Stimulated activated naive CD8-positive, alpha-beta T cell treated with anti-CD3 and anti-CD28 coated beads, Interleukin-15, Interleukin-2, amounts not matched to agents 100 ng/mL and 50 ng/mL, for 24 hours (primary cell): ENCODE results near the gene CRYGS.
"Not testable (repeated sequence)": the region's sequence is repeated elsewhere in the genome, so short reads cannot be mapped to it uniquely, and the experiment has no call there.

ENCODE experiments used
- H3K27ac Mint-ChIP-seq: one replicate; pipeline ENCODE4 v1.8.0; 2021; ENCODE audit warnings: mild to moderate bottlenecking, mixed read lengths
- H3K27me3 Mint-ChIP-seq: one replicate; pipeline ENCODE4 v1.8.0; 2021; ENCODE audit warnings: mixed read lengths
- H3K36me3 Mint-ChIP-seq: one replicate; pipeline ENCODE4 v1.8.0; 2021; ENCODE audit warnings: low read depth, mixed read lengths
- H3K4me1 Mint-ChIP-seq: one replicate; pipeline ENCODE4 v1.8.0; 2021; ENCODE audit warnings: low read depth, mixed read lengths
- H3K4me3 Mint-ChIP-seq: one replicate; pipeline ENCODE4 v1.8.0; 2021; ENCODE audit warnings: mild to moderate bottlenecking, mixed read lengths
- H3K9me3 Mint-ChIP-seq: one replicate; pipeline ENCODE4 v1.8.0; 2021; ENCODE audit warnings: mixed read lengths

Gene CRYGS

DNA sequence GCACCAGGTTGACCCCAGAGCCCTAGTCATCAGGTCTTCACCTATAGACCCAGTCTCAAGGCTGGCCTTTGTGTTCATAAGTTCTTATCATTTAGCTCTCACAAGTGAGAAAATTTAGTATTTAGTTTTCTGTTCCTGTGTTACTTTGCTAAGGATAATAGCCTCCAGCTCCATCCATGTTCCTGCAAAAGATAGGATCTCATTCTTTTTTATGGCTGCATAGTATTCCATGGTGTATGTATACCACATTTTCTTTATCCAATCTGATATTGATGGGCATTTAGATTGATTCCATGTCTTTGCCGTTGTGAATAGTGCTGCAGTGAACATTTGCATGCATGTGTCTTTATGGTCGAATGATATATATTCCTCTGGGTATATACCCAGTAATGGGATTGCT lies 46.2 kb downstream of the CRYGS start:
- not testable (repeated sequence) for H3K27ac Mint-ChIP-seq, H3K27me3 Mint-ChIP-seq, H3K4me3 Mint-ChIP-seq, H3K36me3 Mint-ChIP-seq, H3K4me1 Mint-ChIP-seq
- peaks cover 13% of the 10 kb centered on the region for H3K9me3 Mint-ChIP-seq

GRCh38 chr3:186497608-186498007 lies 46.6 kb downstream of the CRYGS start:
- Mint-ChIP-seq H3K4me1 (peaks cover 1% of the 10 kb centered on the region), H3K9me3 (peaks cover 13% of the 10 kb centered on the region), H3K27ac (no peak overlapping the region), H3K4me3 (no peak overlapping the region), H3K27me3 (no peaks in the 10 kb centered on the region), H3K36me3 (no peaks in the 10 kb centered on the region)

GRCh38 chr3:186496635-186497034 lies 47.5 kb downstream of the CRYGS start:
- Mint-ChIP-seq H3K27ac (no peak overlapping the region), H3K36me3 (no peaks in the 10 kb centered on the region), H3K4me1 (no peaks in the 10 kb centered on the region), H3K4me3 (no peak overlapping the region), H3K9me3 (peaks cover 13% of the 10 kb centered on the region), H3K27me3 (no peaks in the 10 kb centered on the region)

GRCh38 chr3:186496016-186496415 lies 48.2 kb downstream of the CRYGS start:
- Mint-ChIP-seq H3K4me3 (no peak overlapping the region), H3K36me3 (no peaks in the 10 kb centered on the region), H3K9me3 (peaks cover 11% of the 10 kb centered on the region), H3K27ac (no peak overlapping the region), H3K27me3 (no peaks in the 10 kb centered on the region), H3K4me1 (no peaks in the 10 kb centered on the region)

DNA sequence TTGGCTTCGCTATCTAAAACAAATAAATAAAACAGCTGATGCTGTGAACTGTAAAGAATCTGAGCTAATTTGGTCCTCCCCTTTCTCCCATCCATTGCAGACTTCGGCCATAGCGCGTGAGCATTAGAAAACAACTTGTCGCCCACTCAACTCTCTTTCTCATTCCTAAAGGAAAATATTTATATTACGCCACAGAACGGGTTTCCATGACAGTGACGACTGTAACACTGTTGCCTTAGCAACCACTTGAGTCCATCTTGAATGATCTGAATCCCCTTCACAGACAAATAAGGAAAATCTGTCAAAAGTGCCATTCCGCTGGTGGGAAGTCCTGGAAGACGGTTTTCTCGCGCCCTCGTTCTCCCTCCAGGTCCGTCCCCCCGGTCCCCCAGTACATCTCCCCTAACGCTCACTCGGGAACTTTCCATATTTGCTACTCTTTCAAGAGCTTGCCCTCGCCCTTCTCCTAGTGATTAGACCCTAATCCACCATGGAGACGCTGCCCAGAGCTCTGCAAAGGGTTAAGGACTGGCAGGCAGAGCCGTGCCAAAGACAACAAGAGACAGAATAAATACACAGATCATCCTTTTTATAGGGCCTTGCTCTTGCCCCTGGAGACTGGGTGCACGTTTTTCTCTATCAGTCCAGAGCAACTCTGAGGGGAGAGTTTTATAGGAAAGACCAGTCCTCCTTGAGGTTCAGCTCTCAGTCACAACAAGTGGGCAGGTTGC lies 50.5 kb downstream of the CRYGS start:
- Mint-ChIP-seq H3K4me3 (no peak overlapping the region), H3K27ac (no peak overlapping the region), H3K36me3 (no peaks in the 10 kb centered on the region), H3K9me3 (no peaks in the 10 kb centered on the region), H3K27me3 (no peaks in the 10 kb centered on the region), H3K4me1 (no peaks in the 10 kb centered on the region)

- H3K27me3 Mint-ChIP-seq, result no peaks in the 10 kb centered on the region
- H3K27ac Mint-ChIP-seq, result no peak overlapping the region
- H3K4me3 Mint-ChIP-seq, result no peak overlapping the region
- no peaks in the 10 kb centered on the region for H3K36me3 Mint-ChIP-seq
- no peaks in the 10 kb centered on the region for H3K4me1 Mint-ChIP-seq
- H3K9me3 Mint-ChIP-seq, result no peaks in the 10 kb centered on the region
Measured at GRCh38 chr3:186492385-186492984, 51.7 kb downstream of the CRYGS start.

- no peak overlapping the region for H3K27ac Mint-ChIP-seq
- no peaks in the 10 kb centered on the region for H3K27me3 Mint-ChIP-seq
- no peaks in the 10 kb centered on the region for H3K36me3 Mint-ChIP-seq
- no peaks in the 10 kb centered on the region for H3K4me1 Mint-ChIP-seq
- H3K9me3 Mint-ChIP-seq, result no peaks in the 10 kb centered on the region
- H3K4me3 Mint-ChIP-seq, result no peak overlapping the region
Measured at GRCh38 chr3:186489507-186489906, 54.7 kb downstream of the CRYGS start.
